HepG2 (cell line): Measurements from ENCODE around the gene PLEKHA6. TPM values are rescaled to one million over a fixed set of nuclear protein-coding genes. Genes with fewer than 3 reads are reported as not detected.
A peak's percentile ranks its signal among the peaks of the same experiment; 100 is the strongest.

Experiments
- ATAC-seq: fragments of 200-7000 bp; cut with Tn5 transposase; 3 replicates; pipeline ENCODE4 v1.9.1; 2020; ENCODE audit warnings: mild to moderate bottlenecking, moderate library complexity
- BruUV-seq: library from RNA; stranded (reverse); fragments of 400-500 nt; replicated peaks from 2 replicates; lab custom pipeline; 2021; lab: Mats Ljungman, UMichigan
- CTCF ChIA-PET: fragments of 300-600 bp; formaldehyde crosslinking; extraction: SDS; loops from one replicate; lab custom pipeline; 2021; ENCODE audit warnings: low total read pairs, inconsistent platforms, low intra/inter-chr PET ratio; lab: Yijun Ruan, JAX
- POLR2A ChIA-PET: fragments of 350-600 bp; sonication (Branson Sonifier 250); formaldehyde crosslinking; loops from one replicate; lab custom pipeline; 2020; ENCODE audit warnings: antibody characterized with exemption, inconsistent platforms; lab: Yijun Ruan, JAX
- DNase-seq: peaks from one replicate; pipeline ENCODE4 v3.0.0-alpha.2; 2015; ENCODE audit warnings: low spot score
- FAIRE-seq: peaks from 3 replicates; lab custom pipeline; 2011; peaks lifted over from hg19 to GRCh38; lab: Jason Lieb, UNC
- H2AFZ ChIP-seq: one replicate; pipeline ENCODE4 v1.6.1; 2011; ENCODE audit warnings: low read length, inconsistent platforms
- H3K27ac ChIP-seq: fragments of 300-600 bp; 3 replicates; pipeline ENCODE4 v1.8.0; 2011; ENCODE audit warnings: mixed run types, mild to moderate bottlenecking, mixed read lengths, low read length, inconsistent platforms; ENCODE audit not compliant: insufficient read depth; ENCODE audit errors: extremely low read length
- H3K27me3 ChIP-seq, 2 experiments: fragments of 200-600 bp in 1 of 2; 2 replicates in 1 of 2; 3 replicates in 1 of 2; pipeline versions ENCODE4 v1.6.0 to v1.8.0; 2011; ENCODE audit warnings: low read length in 2 of 2, mild to moderate bottlenecking in 2 of 2, moderate library complexity in 2 of 2, inconsistent platforms in 1 of 2; ENCODE audit not compliant: insufficient read depth in 2 of 2, control insufficient read depth in 1 of 2
- H3K36me3 ChIP-seq, 2 experiments: fragments of 200-600 bp in 1 of 2; replicated peaks in 1 of 2; 2 replicates in 1 of 2; 3 replicates in 1 of 2; pipeline versions ENCODE4 v1.5.1 to v1.8.0; 2011; ENCODE audit warnings: low read length in 2 of 2, inconsistent platforms in 1 of 2; ENCODE audit not compliant: insufficient read depth in 2 of 2, control insufficient read depth in 1 of 2
- H3K4me1 ChIP-seq: 2 replicates; pipeline ENCODE4 v1.5.1; 2012; ENCODE audit warnings: low read length, inconsistent platforms; ENCODE audit not compliant: insufficient read depth
- H3K4me2 ChIP-seq: 2 replicates; pipeline ENCODE4 v1.6.0; 2011; ENCODE audit warnings: low read depth, low read length, inconsistent platforms
- H3K4me3 ChIP-seq, 3 experiments: fragments of 200-600 bp in 1 of 3; sonication (generic), shearing (Covaris generic) in 1 of 3; replicated peaks in 1 of 3; 2 replicates each; pipeline ENCODE4 v1.5.1; 2011 to 2016; ENCODE audit warnings: low read length in 3 of 3, inconsistent platforms in 2 of 3, low read depth in 2 of 3, mild to moderate bottlenecking in 2 of 3, control low read depth in 1 of 3, mixed read lengths in 1 of 3; ENCODE audit not compliant: insufficient read depth in 1 of 3
- H3K79me2 ChIP-seq: one replicate; pipeline ENCODE4 v1.6.1; 2011; ENCODE audit warnings: low read length, inconsistent platforms; ENCODE audit not compliant: insufficient read depth
- H3K9ac ChIP-seq: 2 replicates; pipeline ENCODE4 v1.6.0; 2011; ENCODE audit warnings: mild to moderate bottlenecking, low read depth, low read length, inconsistent platforms; ENCODE audit not compliant: insufficient read depth
- H3K9me3 ChIP-seq: 2 replicates; pipeline ENCODE4 v1.5.1; 2012; ENCODE audit warnings: mild to moderate bottlenecking, low read length
- H4K20me1 ChIP-seq: 2 replicates; pipeline ENCODE4 v1.6.0; 2011; ENCODE audit warnings: inconsistent platforms, mild to moderate bottlenecking, low read length, moderate library complexity; ENCODE audit not compliant: insufficient read depth
- BRD4 ChIP-seq: sonication (generic); formaldehyde crosslinking; IDR thresholded peaks from 2 replicates; pipeline ENCODE4 v1.4.0; 2020; ENCODE audit warnings: missing genetic modification reagents
- CENPX ChIP-seq: sonication (generic); formaldehyde crosslinking; IDR thresholded peaks from 2 replicates; pipeline ENCODE4 v1.9.0; 2021; ENCODE audit warnings: mild to moderate bottlenecking, missing genetic modification reagents, moderate library complexity
- ELF4 ChIP-seq: sonication (generic); formaldehyde crosslinking; IDR thresholded peaks from 2 replicates; pipeline ENCODE4 v1.5.0; 2020; ENCODE audit warnings: missing genetic modification reagents, mild to moderate bottlenecking, moderate library complexity, borderline replicate concordance
- ISX ChIP-seq: sonication (generic); formaldehyde crosslinking; conservative IDR thresholded peaks from 2 replicates; pipeline ENCODE4 v1.5.0; 2020; ENCODE audit warnings: missing genetic modification reagents
- KDM3A ChIP-seq: IDR thresholded peaks from 2 replicates; pipeline ENCODE4 v1.6.1; 2018; ENCODE audit warnings: low read depth, missing compliant biosample characterization
- KMT2A ChIP-seq: sonication (generic); formaldehyde crosslinking; IDR thresholded peaks from 2 replicates; pipeline ENCODE4 v1.4.0; 2020; ENCODE audit warnings: missing genetic modification reagents
- MAFF ChIP-seq: IDR thresholded peaks from 2 replicates; pipeline ENCODE4 v1.6.1; 2011; ENCODE audit warnings: low read depth, low read length, improper control_type of control experiment
- TCF12 ChIP-seq, 2 experiments: fragments of 450-650 bp in 1 of 2; sonication (generic) in 1 of 2; formaldehyde crosslinking in 1 of 2; IDR thresholded peaks; 2 replicates each; pipeline versions ENCODE4 v1.6.1 to v1.8.0; 2017 to 2022; ENCODE audit warnings: antibody characterized with exemption in 1 of 2, mild to moderate bottlenecking in 1 of 2, missing genetic modification reagents in 1 of 2, moderate library complexity in 1 of 2
- ZNF496 ChIP-seq: sonication (generic); formaldehyde crosslinking; IDR thresholded peaks from 2 replicates; pipeline ENCODE4 v1.8.1; 2023; ENCODE audit warnings: mild to moderate bottlenecking, moderate library complexity, missing genetic modification reagents; ENCODE audit not compliant: insufficient replicate concordance
- ZNF780A ChIP-seq: sonication (generic); formaldehyde crosslinking; IDR thresholded peaks from 2 replicates; pipeline ENCODE4 v1.8.0; 2022; ENCODE audit warnings: mild to moderate bottlenecking, missing genetic modification reagents, moderate library complexity
- WGBS: methylation state at CpG from one replicate; pipeline ENCODE4 v1.1.6; 2017; ENCODE audit warnings: low lambda C conversion rate; 5-methylcytosine and 5-hydroxymethylcytosine counted together
- in situ Hi-C: cut with HindIII; loops from 2 replicates; pipeline ENCODE4 v1.10.0; 2017; ENCODE audit warnings: low pct_unique_long_range_greater_than_20kb; ENCODE audit not compliant: extremely low pct_ligation_motif_present
- intact Hi-C: fragments of 100-400 bp; cut with micrococcal nuclease; formaldehyde crosslinking; loops from one replicate; pipeline ENCODE4 v1.10.0; 2022; ENCODE audit not compliant: unreplicated experiment
- polyA plus RNA-seq, 8 experiments: library from polyadenylated mRNA; depleted of rRNA in 3 of 8; stranded (reverse) in 7 of 8; unstranded in 1 of 8; fragments of >200 nt; fragmentation: Illumina TruSeq in 4 of 8; extraction: Trizol in 4 of 8; gene quantifications; 2 replicates each; pipeline versions ENCODE4 v1.2.1 to v1.2.3, GENCODE V29; 2011 to 2016; ENCODE audit warnings: low read depth in 4 of 8, missing spikeins in 1 of 8, mixed read lengths in 1 of 8; ENCODE audit not compliant: insufficient read depth in 1 of 8
- total RNA-seq, 5 experiments: library from RNA; depleted of rRNA; stranded (reverse); fragments of >200 nt; fragmentation: Illumina TruSeq; extraction: Trizol; gene quantifications; 2 replicates each; pipeline ENCODE4 v1.2.3, GENCODE V29; 2016; ENCODE audit warnings: low read depth in 1 of 5
- TF ChIP-seq, protein P1 (sequence below), 2 experiments: sonication (generic) in 1 of 2; formaldehyde crosslinking in 1 of 2; IDR thresholded peaks; 2 replicates each; pipeline versions ENCODE4 v1.5.1 to v1.6.1; 2011 to 2020; ENCODE audit warnings: borderline replicate concordance in 1 of 2, low read depth in 1 of 2, low read length in 1 of 2, mild to moderate bottlenecking in 1 of 2, missing genetic modification reagents in 1 of 2, moderate library complexity in 1 of 2

The PLEKHA6 gene
- total and polyA plus RNA-seq, 2 of the 13 experiments (the other 11 are each of a cell fraction or from before 2014, with no cell fraction given), result 5.3 to 11.4 TPM

DNA sequence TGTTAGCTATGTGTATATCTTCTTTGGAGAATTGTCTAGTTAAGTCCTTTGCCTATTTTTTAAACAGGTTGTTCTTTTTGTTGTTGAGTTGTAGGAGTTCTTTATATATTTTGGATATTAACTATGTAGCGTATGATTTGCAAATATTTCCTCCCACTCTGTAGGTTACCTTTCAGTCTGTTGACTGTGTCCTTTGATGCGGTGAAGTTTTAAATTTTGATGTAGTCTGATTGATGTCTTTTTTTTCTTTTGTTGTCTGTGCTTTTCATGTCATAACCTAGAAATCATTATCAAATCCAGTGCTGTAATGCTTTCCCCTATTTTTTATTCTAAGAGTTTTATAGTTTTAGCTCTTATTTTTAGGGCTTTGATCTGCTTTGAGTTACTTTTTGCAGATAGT is 154.8 kb downstream of the PLEKHA6 start:
- Histone ChIP-seq H2AFZ (no peak overlapping the region), H3K36me3 (no peaks in the 10 kb centered on the region; a peak in 2 of 5 replicates), H3K27me3 (no peaks in the 10 kb centered on the region), H3K79me2 (peaks cover 4% of the 10 kb centered on the region), H3K4me1 (peaks cover 9% of the 10 kb centered on the region), H3K4me2 (no peak overlapping the region), H3K27ac (no peak overlapping the region), H4K20me1 (peaks cover 9% of the 10 kb centered on the region), H3K9me3 (no peaks in the 10 kb centered on the region), H3K9ac (no peak overlapping the region), H3K4me3 (no peak overlapping the region)
- DNase-seq, result no peak
- in situ Hi-C loops (loop anchor here (10.0 kb wide), 1 partner anchor 340 kb away; the partner anchor contains the start of gene SNRPE), intact Hi-C loops (no loop called here)
- ATAC-seq, result no peak
- 95% methylated on average over 2 of the region's 2 CpGs for WGBS
- FAIRE-seq, result no peak
- TF ChIP-seq ELF4 (no peak), BRD4 (CRISPR knock-in tag) (no peak), CENPX (CRISPR knock-in tag) (no peak), KDM3A (CRISPR knock-in tag) (no peak), KMT2A (CRISPR knock-in tag) (no peak), TCF12 (IDR thresholded peaks at IDR 0.05) (no peak), TCF12 (CRISPR knock-in tag; IDR thresholded peaks at IDR 0.05) (no peak), MAFF (no peak), ZNF780A (no peak), ZNF496 (CRISPR knock-in tag) (no peak), ISX (CRISPR knock-in tag) (no peak)
- TF ChIP-seq, protein P1, sequence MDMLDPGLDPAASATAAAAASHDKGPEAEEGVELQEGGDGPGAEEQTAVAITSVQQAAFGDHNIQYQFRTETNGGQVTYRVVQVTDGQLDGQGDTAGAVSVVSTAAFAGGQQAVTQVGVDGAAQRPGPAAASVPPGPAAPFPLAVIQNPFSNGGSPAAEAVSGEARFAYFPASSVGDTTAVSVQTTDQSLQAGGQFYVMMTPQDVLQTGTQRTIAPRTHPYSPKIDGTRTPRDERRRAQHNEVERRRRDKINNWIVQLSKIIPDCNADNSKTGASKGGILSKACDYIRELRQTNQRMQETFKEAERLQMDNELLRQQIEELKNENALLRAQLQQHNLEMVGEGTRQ (IDR thresholded peaks at IDR 0.05; ENCODE audit: low read depth, low read length), result no peak
- TF ChIP-seq, protein P1 (CRISPR knock-in tag; IDR thresholded peaks at IDR 0.05; ENCODE audit: borderline replicate concordance), result no peak
- TSS peak; percentile 18 for BruUV-seq
- POLR2A ChIA-PET, result interaction anchor here (1.0 kb wide), 1 partner anchor 9 kb away, joined by 3 read pairs; the partner anchor contains the start of gene GOLT1A
- CTCF ChIA-PET, result interaction anchor here (4.2 kb wide), 1 partner anchor 42 kb away, joined by 48 read pairs; no protein-coding TSS in a partner anchor
